Neural progenitor cell (in vitro differentiated cells): ENCODE results near the gene BUD13. TPM values are rescaled to one million over a fixed set of nuclear protein-coding genes. Genes with fewer than 3 reads are reported as not detected.

Source experiments
- DNase-seq: peaks from one replicate; pipeline ENCODE4 v3.0.0-alpha.2; 2016; ENCODE audit warnings: low spot score
- H2AFZ ChIP-seq: fragments of 200-600 bp; sonication (generic); replicated peaks from 2 replicates; pipeline ENCODE4 v1.6.1; 2016; ENCODE audit warnings: antibody characterized with exemption
- H3F3A ChIP-seq: fragments of 200-600 bp; sonication (generic); 2 replicates; pipeline ENCODE4 v1.6.1; 2016; ENCODE audit warnings: antibody characterized with exemption, low read depth
- H3K27ac ChIP-seq: fragments of 200-600 bp; sonication (generic); 2 replicates; pipeline ENCODE4 v1.5.1; 2016; ENCODE audit warnings: mild to moderate bottlenecking
- H3K27me3 ChIP-seq: fragments of 200-600 bp; sonication (generic); 2 replicates; pipeline ENCODE4 v1.6.1; 2016; ENCODE audit warnings: mild to moderate bottlenecking, moderate library complexity
- H3K36me3 ChIP-seq: fragments of 200-600 bp; sonication (generic); 2 replicates; pipeline ENCODE4 v1.5.1; 2016
- H3K4me1 ChIP-seq: fragments of 200-600 bp; sonication (generic); 2 replicates; pipeline ENCODE4 v1.6.1; 2016; ENCODE audit warnings: mixed run types
- H3K4me2 ChIP-seq: fragments of 200-600 bp; sonication (generic); 2 replicates; pipeline ENCODE4 v1.6.1; 2016
- H3K4me3 ChIP-seq: fragments of 200-600 bp; sonication (generic); 2 replicates; pipeline ENCODE4 v1.5.1; 2016
- H3K79me2 ChIP-seq: fragments of 200-600 bp; sonication (generic); 2 replicates; pipeline ENCODE4 v1.6.1; 2016; ENCODE audit warnings: low read depth
- H3K9ac ChIP-seq: fragments of 200-600 bp; sonication (generic); 2 replicates; pipeline ENCODE4 v1.6.1; 2016
- H3K9me3 ChIP-seq: fragments of 200-600 bp; sonication (generic); 2 replicates; pipeline ENCODE4 v1.5.1; 2016; ENCODE audit warnings: low read depth
- H4K20me1 ChIP-seq: fragments of 200-600 bp; sonication (generic); 2 replicates; pipeline ENCODE4 v1.6.1; 2016; ENCODE audit warnings: low read depth
- H3K27ac Mint-ChIP-seq: 3 replicates; pipeline ENCODE4 v1.8.0; 2021; ENCODE audit warnings: mixed read lengths
- H3K27me3 Mint-ChIP-seq: 2 replicates; pipeline ENCODE4 v1.8.0; 2022; ENCODE audit warnings: low read depth, mild to moderate bottlenecking, inconsistent platforms, moderate library complexity, mixed read lengths; ENCODE audit not compliant: insufficient read depth
- H3K36me3 Mint-ChIP-seq: 3 replicates; pipeline ENCODE4 v1.8.0; 2021; ENCODE audit warnings: mixed read lengths
- H3K4me1 Mint-ChIP-seq: 3 replicates; pipeline ENCODE4 v1.8.0; 2021; ENCODE audit warnings: mixed read lengths
- H3K4me3 Mint-ChIP-seq: 3 replicates; pipeline ENCODE4 v1.8.0; 2021; ENCODE audit warnings: mild to moderate bottlenecking, moderate library complexity, mixed read lengths
- H3K9me3 Mint-ChIP-seq: 3 replicates; pipeline ENCODE4 v1.8.0; 2020; ENCODE audit warnings: mixed read lengths
- EZH2 ChIP-seq: fragments of 200-600 bp; sonication (generic); IDR thresholded peaks from 2 replicates; pipeline ENCODE4 v1.6.1; 2017; ENCODE audit warnings: antibody characterized with exemption, mild to moderate bottlenecking, moderate library complexity
- EZH2phosphoT487 ChIP-seq: fragments of 200-600 bp; sonication (generic); IDR thresholded peaks from 2 replicates; pipeline ENCODE4 v1.6.1; 2017; ENCODE audit warnings: antibody characterized with exemption
- total RNA-seq: library from RNA; depleted of rRNA; stranded (reverse); fragments of >200 nt; gene quantifications from 2 replicates; pipeline ENCODE4 v1.2.3, GENCODE V29; 2015; ENCODE audit warnings: low replicate concordance
- TF ChIP-seq, protein P1 (sequence below): fragments of 200-600 bp; sonication (generic); IDR thresholded peaks from 2 replicates; pipeline ENCODE4 v1.5.1; 2017; ENCODE audit warnings: antibody characterized with exemption, mild to moderate bottlenecking

Gene BUD13
- total RNA-seq, 1 donor from 2014 or later, result 31.5 TPM

GRCh38 chr11:116707161-116707629 lies 65.6 kb downstream of the BUD13 start:
- H2AFZ ChIP-seq, result no peak overlapping the region
- H3K36me3 Mint-ChIP-seq, result no peaks in the 10 kb centered on the region
- H3K27me3 ChIP-seq, result no peaks in the 10 kb centered on the region
- H3K27ac Mint-ChIP-seq, result no peak overlapping the region
- no peak overlapping the region for H3K4me3 ChIP-seq
- H3K27me3 Mint-ChIP-seq, result peaks cover 7% of the 10 kb centered on the region
- H3K4me1 Mint-ChIP-seq, result peaks cover 27% of the 10 kb centered on the region
- DNase-seq, result no peak
- no peaks in the 10 kb centered on the region for H3K9me3 Mint-ChIP-seq
- no peaks in the 10 kb centered on the region for H3K36me3 ChIP-seq
- no peaks in the 10 kb centered on the region for H4K20me1 ChIP-seq
- no peak overlapping the region for H3K27ac ChIP-seq
- H3K9me3 ChIP-seq, result no peaks in the 10 kb centered on the region
- H3K4me1 ChIP-seq, result peaks cover 26% of the 10 kb centered on the region
- no peak overlapping the region for H3K9ac ChIP-seq
- H3K4me2 ChIP-seq, result no peak overlapping the region
- H3K79me2 ChIP-seq, result no peaks in the 10 kb centered on the region
- peaks cover 6% of the 10 kb centered on the region for H3F3A ChIP-seq
- no peak for TF ChIP-seq EZH2phosphoT487
- TF ChIP-seq EZH2, result no peak
- TF ChIP-seq, protein P1, sequence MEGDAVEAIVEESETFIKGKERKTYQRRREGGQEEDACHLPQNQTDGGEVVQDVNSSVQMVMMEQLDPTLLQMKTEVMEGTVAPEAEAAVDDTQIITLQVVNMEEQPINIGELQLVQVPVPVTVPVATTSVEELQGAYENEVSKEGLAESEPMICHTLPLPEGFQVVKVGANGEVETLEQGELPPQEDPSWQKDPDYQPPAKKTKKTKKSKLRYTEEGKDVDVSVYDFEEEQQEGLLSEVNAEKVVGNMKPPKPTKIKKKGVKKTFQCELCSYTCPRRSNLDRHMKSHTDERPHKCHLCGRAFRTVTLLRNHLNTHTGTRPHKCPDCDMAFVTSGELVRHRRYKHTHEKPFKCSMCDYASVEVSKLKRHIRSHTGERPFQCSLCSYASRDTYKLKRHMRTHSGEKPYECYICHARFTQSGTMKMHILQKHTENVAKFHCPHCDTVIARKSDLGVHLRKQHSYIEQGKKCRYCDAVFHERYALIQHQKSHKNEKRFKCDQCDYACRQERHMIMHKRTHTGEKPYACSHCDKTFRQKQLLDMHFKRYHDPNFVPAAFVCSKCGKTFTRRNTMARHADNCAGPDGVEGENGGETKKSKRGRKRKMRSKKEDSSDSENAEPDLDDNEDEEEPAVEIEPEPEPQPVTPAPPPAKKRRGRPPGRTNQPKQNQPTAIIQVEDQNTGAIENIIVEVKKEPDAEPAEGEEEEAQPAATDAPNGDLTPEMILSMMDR, result no peak
- no peak overlapping the region for H3K4me3 Mint-ChIP-seq

DNA sequence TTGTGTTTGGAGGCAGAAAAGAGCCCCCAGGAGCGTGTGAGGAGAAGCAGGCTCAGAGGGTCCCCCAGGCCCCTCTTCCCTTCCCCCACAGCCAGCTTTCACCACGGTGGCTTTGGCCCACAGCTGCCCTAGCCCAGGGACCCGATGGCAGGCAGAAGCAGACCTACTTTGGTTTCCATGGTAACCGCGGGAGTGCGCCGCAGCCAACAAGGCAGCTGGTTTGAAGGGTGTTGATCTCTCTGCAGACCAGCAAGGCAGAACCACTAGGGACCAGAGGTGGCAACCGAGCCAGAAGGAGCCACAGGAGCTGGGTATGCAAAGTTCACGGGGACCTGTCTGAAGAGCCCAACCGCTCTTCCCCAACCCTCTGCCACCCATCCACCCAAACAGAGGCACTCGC lies 69.4 kb downstream of the BUD13 start:
- H3K36me3 ChIP-seq, result no peaks in the 10 kb centered on the region
- peak overlapping the region; percentile 13 for H2AFZ ChIP-seq
- no peaks in the 10 kb centered on the region for H4K20me1 ChIP-seq
- Mint-ChIP-seq H3K4me1 (peaks cover 20% of the 10 kb centered on the region), H3K36me3 (no peaks in the 10 kb centered on the region), H3K27me3 (peaks cover 4% of the 10 kb centered on the region), H3K27ac (peak overlapping the region; percentile 95), H3K4me3 (no peak overlapping the region), H3K9me3 (no peaks in the 10 kb centered on the region)
- no peak overlapping the region for H3K9ac ChIP-seq
- TF ChIP-seq EZH2 (no peak), EZH2phosphoT487 (no peak)
- TF ChIP-seq, protein P1, result no peak
- peaks cover 21% of the 10 kb centered on the region for H3K4me1 ChIP-seq
- DNase-seq, result peak; percentile 89
- peak overlapping the region; percentile 49 for H3K4me2 ChIP-seq
- H3K9me3 ChIP-seq, result no peaks in the 10 kb centered on the region
- peaks cover 6% of the 10 kb centered on the region for H3F3A ChIP-seq
- H3K4me3 ChIP-seq, result no peak overlapping the region
- no peaks in the 10 kb centered on the region for H3K79me2 ChIP-seq
- H3K27me3 ChIP-seq, result no peaks in the 10 kb centered on the region
- H3K27ac ChIP-seq, result no peak overlapping the region

- H3K27me3 Mint-ChIP-seq, result peaks cover 4% of the 10 kb centered on the region
- no peaks in the 10 kb centered on the region for H3K27me3 ChIP-seq
- no peaks in the 10 kb centered on the region for H3K36me3 Mint-ChIP-seq
- peak overlapping the region; percentile 49 for H3K4me2 ChIP-seq
- no peak overlapping the region for H3K9ac ChIP-seq
- peaks cover 20% of the 10 kb centered on the region for H3K4me1 Mint-ChIP-seq
- no peaks in the 10 kb centered on the region for H3K36me3 ChIP-seq
- TF ChIP-seq, protein P1, result no peak
- TF ChIP-seq EZH2 (no peak), EZH2phosphoT487 (no peak)
- H3K79me2 ChIP-seq, result no peaks in the 10 kb centered on the region
- no peak overlapping the region for H3K4me3 ChIP-seq
- no peak overlapping the region for H3K27ac ChIP-seq
- H3K27ac Mint-ChIP-seq, result peak overlapping the region; percentile 30
- no peak for DNase-seq
- H3F3A ChIP-seq, result peaks cover 6% of the 10 kb centered on the region
- no peaks in the 10 kb centered on the region for H4K20me1 ChIP-seq
- H3K9me3 ChIP-seq, result no peaks in the 10 kb centered on the region
- H3K4me3 Mint-ChIP-seq, result no peak overlapping the region
- peaks cover 21% of the 10 kb centered on the region for H3K4me1 ChIP-seq
- H3K9me3 Mint-ChIP-seq, result no peaks in the 10 kb centered on the region
- H2AFZ ChIP-seq, result peak overlapping the region; percentile 13
Measured at GRCh38 chr11:116702772-116703385, 69.9 kb downstream of the BUD13 start.
